ENCODE measurements around the gene IL37. TPM values are rescaled to one million over a fixed set of nuclear protein-coding genes. Genes with fewer than 3 reads are reported as not detected.
A peak's percentile ranks its signal among the peaks of the same experiment; 100 is the strongest.

IL37 gene
- total RNA-seq, 1 experiment from 2014 or later = not detected

DNA sequence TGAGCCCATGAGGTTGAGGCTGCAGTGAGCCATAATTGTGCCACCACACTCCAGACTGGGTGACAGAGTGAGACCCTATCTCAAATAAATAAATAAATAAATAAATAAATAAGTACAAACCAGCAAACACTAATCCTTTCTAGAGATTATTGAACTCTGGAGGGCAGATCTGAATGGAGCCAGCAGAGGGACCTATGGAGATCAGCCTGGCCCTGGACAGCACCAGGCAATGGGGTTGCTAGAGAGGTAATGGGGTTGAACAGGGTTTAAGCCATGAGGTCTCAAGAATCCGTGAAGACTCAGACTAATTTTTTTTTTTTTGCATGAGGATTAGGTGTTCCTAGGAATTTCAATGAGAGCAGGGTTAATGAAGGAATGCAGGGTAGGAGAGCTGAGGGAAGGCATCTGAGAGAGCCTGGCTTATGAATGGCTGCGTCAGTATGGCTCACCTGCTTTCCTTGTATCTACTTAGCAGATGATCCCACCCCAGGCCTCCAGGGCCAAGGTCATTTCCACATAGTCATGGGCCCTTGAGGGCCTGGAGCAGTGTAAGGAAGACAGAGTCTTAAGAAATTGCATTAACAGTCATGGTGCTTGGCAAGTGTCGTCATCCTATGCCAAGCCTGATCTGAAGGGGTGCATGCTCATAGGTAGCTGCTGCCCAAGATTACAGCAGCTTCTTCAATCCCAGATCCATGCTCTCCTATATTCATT lies 34.6 kb upstream of the IL37 start:
- TSS peak; percentile 53 for BruUV-seq (replicated peaks)

DNA sequence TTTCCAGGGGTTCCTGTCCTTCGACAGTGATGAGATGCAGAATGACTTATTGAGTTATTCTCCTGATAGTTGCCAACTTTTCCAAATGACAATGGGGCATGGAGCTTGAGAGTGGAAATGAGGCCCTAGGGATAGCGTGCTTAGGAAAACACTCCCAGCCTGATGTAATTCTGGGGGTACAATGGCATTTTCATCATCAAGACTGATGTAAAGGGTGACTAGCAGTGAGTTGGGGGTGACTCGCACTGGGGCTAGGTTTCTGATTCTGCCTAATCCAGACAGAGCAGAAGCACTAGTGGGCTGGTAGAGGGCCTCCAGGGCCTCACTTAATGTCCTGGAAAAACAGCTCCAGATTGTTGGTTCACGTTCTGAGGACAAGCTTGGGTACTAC lies 34.0 kb upstream of the IL37 start:
- peaks cover 5% of the 10 kb centered on the region for H3K36me3 Mint-ChIP-seq (ENCODE audit: insufficient read depth, unreplicated experiment)
- no TSS peak for BruUV-seq (replicated peaks)
- H3K9me3 Mint-ChIP-seq (ENCODE audit: unreplicated experiment) = no peaks in the 10 kb centered on the region
- no peaks in the 10 kb centered on the region for H3K27me3 Mint-ChIP-seq (ENCODE audit: insufficient read depth, unreplicated experiment)
- no peak for DNase-seq (ENCODE audit: unreplicated experiment)
- no peak overlapping the region for H3K4me3 Mint-ChIP-seq (ENCODE audit: unreplicated experiment)
- no peak overlapping the region for H3K27ac Mint-ChIP-seq (ENCODE audit: low read depth, unreplicated experiment)
- ChIA-PET POLR2A (interaction anchor here (1.4 to 2.8 kb wide), 2 partner anchors 8 to 93 kb away, joined by 5 to 10 read pairs; partner anchors contain the start of gene IL1A), CTCF (interaction anchor here (0.6 to 2.4 kb wide), 6 partner anchors 9 to 135 kb away, joined by 3 to 10 read pairs (median 4); no protein-coding TSS in a partner anchor)
- intact Hi-C loops (cut with micrococcal nuclease) = no loop called here
- TF ChIP-seq, protein P1, sequence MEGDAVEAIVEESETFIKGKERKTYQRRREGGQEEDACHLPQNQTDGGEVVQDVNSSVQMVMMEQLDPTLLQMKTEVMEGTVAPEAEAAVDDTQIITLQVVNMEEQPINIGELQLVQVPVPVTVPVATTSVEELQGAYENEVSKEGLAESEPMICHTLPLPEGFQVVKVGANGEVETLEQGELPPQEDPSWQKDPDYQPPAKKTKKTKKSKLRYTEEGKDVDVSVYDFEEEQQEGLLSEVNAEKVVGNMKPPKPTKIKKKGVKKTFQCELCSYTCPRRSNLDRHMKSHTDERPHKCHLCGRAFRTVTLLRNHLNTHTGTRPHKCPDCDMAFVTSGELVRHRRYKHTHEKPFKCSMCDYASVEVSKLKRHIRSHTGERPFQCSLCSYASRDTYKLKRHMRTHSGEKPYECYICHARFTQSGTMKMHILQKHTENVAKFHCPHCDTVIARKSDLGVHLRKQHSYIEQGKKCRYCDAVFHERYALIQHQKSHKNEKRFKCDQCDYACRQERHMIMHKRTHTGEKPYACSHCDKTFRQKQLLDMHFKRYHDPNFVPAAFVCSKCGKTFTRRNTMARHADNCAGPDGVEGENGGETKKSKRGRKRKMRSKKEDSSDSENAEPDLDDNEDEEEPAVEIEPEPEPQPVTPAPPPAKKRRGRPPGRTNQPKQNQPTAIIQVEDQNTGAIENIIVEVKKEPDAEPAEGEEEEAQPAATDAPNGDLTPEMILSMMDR (IDR thresholded peaks at IDR 0.05; ENCODE audit: unreplicated experiment) = no peak
- peaks cover 35% of the 10 kb centered on the region for H3K4me1 Mint-ChIP-seq (ENCODE audit: insufficient read depth, unreplicated experiment)

More for the DNA sequence above, 34.6 kb upstream of the IL37 start:
- Mint-ChIP-seq H3K9me3 (ENCODE audit: unreplicated experiment) (no peaks in the 10 kb centered on the region), H3K4me3 (ENCODE audit: unreplicated experiment) (no peak overlapping the region), H3K27ac (ENCODE audit: low read depth, unreplicated experiment) (no peak overlapping the region), H3K4me1 (ENCODE audit: insufficient read depth, unreplicated experiment) (peaks cover 34% of the 10 kb centered on the region), H3K27me3 (ENCODE audit: insufficient read depth, unreplicated experiment) (no peaks in the 10 kb centered on the region), H3K36me3 (ENCODE audit: insufficient read depth, unreplicated experiment) (peaks cover 5% of the 10 kb centered on the region)
- POLR2A ChIA-PET = interaction anchor here (1.4 to 2.8 kb wide), 2 partner anchors 9 to 92 kb away, joined by 5 to 10 read pairs; partner anchors contain the start of gene IL1A
- intact Hi-C loops (cut with micrococcal nuclease) = no loop called here
- CTCF ChIA-PET = interaction anchor here (0.9 to 2.4 kb wide), 3 partner anchors 65 to 135 kb away, joined by 3 to 10 read pairs (median 4); no protein-coding TSS in a partner anchor
- TF ChIP-seq, protein P1 (IDR thresholded peaks at IDR 0.05; ENCODE audit: unreplicated experiment) = no peak
- peak; percentile 54 for DNase-seq (ENCODE audit: unreplicated experiment)

DNA sequence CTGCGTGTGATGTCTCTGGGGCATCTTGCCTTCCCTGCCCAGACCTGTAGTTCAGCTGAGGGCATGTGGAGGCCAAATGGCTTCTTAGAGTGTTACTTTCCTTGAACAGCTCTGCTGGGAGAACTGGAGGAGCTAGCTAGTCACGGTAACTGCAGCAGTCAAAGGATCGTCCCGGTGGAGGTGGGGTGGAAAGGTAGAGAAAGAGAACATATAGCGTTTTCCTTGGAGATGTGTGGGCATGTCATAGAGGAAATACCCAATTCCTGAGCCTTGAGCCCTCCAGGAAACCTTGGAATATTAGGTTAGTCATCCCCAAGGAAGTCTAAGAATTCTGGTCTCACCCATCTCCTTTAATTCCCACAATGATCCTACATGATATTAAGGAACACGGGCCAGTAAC lies 33.5 kb upstream of the IL37 start:
- CTCF ChIA-PET = interaction anchor here (0.6 to 2.4 kb wide), 8 partner anchors 10 to 136 kb away, joined by 3 to 10 read pairs (median 4); no protein-coding TSS in a partner anchor

More for the DNA sequence above, 33.5 kb upstream of the IL37 start:
- Mint-ChIP-seq H3K36me3 (ENCODE audit: insufficient read depth, unreplicated experiment) (peaks cover 5% of the 10 kb centered on the region), H3K27me3 (ENCODE audit: insufficient read depth, unreplicated experiment) (no peaks in the 10 kb centered on the region), H3K4me3 (ENCODE audit: unreplicated experiment) (no peak overlapping the region), H3K27ac (ENCODE audit: low read depth, unreplicated experiment) (no peak overlapping the region), H3K4me1 (ENCODE audit: insufficient read depth, unreplicated experiment) (peaks cover 35% of the 10 kb centered on the region), H3K9me3 (ENCODE audit: unreplicated experiment) (no peaks in the 10 kb centered on the region)
- intact Hi-C loops (cut with micrococcal nuclease) = no loop called here
- BruUV-seq (replicated peaks) = TSS peak; percentile 75
- peak; percentile 53 for DNase-seq (ENCODE audit: unreplicated experiment)
- POLR2A ChIA-PET = interaction anchor here (1.4 to 2.8 kb wide), 3 partner anchors 8 to 93 kb away, joined by 5 to 10 read pairs (median 10); partner anchors contain the start of gene IL1A
- TF ChIP-seq, protein P1 (IDR thresholded peaks at IDR 0.05; ENCODE audit: unreplicated experiment) = no peak

All from MCF 10A (cell line).